Ascending aorta (tissue), 2 donors: Measurements from ENCODE around the gene LRSAM1. TPM values are rescaled to one million over a fixed set of nuclear protein-coding genes. Genes with fewer than 3 reads are reported as not detected.

ENCODE experiments used
- DNase-seq, 2 donors: peaks; one replicate each; pipeline ENCODE4 v3.0.0-alpha.2; 2019; ENCODE audit warnings: low spot score in 2 of 2
- H3K27ac ChIP-seq, 2 donors: fragments of 200-600 bp; sonication (generic); one replicate each; pipeline ENCODE4 v1.5.1; 2016 to 2017; ENCODE audit warnings: mild to moderate bottlenecking in 1 of 2
- H3K27me3 ChIP-seq: fragments of 200-600 bp; sonication (generic); one replicate; pipeline ENCODE4 v1.5.1; 2017
- H3K36me3 ChIP-seq, 2 donors: fragments of 200-600 bp; sonication (generic); one replicate each; pipeline ENCODE4 v1.5.1; 2016
- H3K4me1 ChIP-seq, 2 donors: fragments of 200-600 bp; sonication (generic); one replicate each; pipeline ENCODE4 v1.5.1; 2016 to 2017; ENCODE audit warnings: mild to moderate bottlenecking in 1 of 2
- H3K4me3 ChIP-seq, 2 donors: fragments of 200-600 bp; sonication (generic); one replicate each; pipeline ENCODE4 v1.5.1; 2016 to 2017; ENCODE audit warnings: mild to moderate bottlenecking in 1 of 2
- H3K9me3 ChIP-seq, 2 donors: fragments of 200-600 bp; sonication (generic); one replicate each; pipeline ENCODE4 v1.5.1; 2016
- intact Hi-C: fragments of 100-400 bp; cut with DNase I; formaldehyde crosslinking; loops from one replicate; pipeline ENCODE4 v1.15.1; 2023
- total RNA-seq: library from RNA; depleted of rRNA; stranded (reverse); fragments of >200 nt; gene quantifications from one replicate; pipeline ENCODE4 v1.1.0, GENCODE V29; 2016
- TF ChIP-seq, protein P1 (sequence below), 3 experiments: fragments of 200-600 bp in 2 of 3; fragments of 450-650 bp in 1 of 3; sonication (generic) in 2 of 3; IDR thresholded peaks; one replicate each; pipeline ENCODE4 v1.5.1; 2016 to 2019; ENCODE audit warnings: antibody characterized with exemption in 3 of 3, mild to moderate bottlenecking in 1 of 3, moderate library complexity in 1 of 3

Gene LRSAM1
- total RNA-seq, 1 donor from 2014 or later: 22.8 TPM

GRCh38 chr9:127474592-127474991, 23.3 kb downstream of the LRSAM1 start:
- DNase-seq: no peak
- no peaks in the 10 kb centered on the region for H3K27me3 ChIP-seq
- intact Hi-C loops: no loop called here
- H3K4me3 ChIP-seq: no peak overlapping the region
- TF ChIP-seq, protein P1, sequence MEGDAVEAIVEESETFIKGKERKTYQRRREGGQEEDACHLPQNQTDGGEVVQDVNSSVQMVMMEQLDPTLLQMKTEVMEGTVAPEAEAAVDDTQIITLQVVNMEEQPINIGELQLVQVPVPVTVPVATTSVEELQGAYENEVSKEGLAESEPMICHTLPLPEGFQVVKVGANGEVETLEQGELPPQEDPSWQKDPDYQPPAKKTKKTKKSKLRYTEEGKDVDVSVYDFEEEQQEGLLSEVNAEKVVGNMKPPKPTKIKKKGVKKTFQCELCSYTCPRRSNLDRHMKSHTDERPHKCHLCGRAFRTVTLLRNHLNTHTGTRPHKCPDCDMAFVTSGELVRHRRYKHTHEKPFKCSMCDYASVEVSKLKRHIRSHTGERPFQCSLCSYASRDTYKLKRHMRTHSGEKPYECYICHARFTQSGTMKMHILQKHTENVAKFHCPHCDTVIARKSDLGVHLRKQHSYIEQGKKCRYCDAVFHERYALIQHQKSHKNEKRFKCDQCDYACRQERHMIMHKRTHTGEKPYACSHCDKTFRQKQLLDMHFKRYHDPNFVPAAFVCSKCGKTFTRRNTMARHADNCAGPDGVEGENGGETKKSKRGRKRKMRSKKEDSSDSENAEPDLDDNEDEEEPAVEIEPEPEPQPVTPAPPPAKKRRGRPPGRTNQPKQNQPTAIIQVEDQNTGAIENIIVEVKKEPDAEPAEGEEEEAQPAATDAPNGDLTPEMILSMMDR (IDR thresholded peaks at IDR 0.05): no peak
- no peak overlapping the region for H3K27ac ChIP-seq
- H3K9me3 ChIP-seq: no peaks in the 10 kb centered on the region
- no peaks in the 10 kb centered on the region for H3K4me1 ChIP-seq
- H3K36me3 ChIP-seq: peaks cover 55 to 74% of the 10 kb centered on the region in 2 donors

DNA sequence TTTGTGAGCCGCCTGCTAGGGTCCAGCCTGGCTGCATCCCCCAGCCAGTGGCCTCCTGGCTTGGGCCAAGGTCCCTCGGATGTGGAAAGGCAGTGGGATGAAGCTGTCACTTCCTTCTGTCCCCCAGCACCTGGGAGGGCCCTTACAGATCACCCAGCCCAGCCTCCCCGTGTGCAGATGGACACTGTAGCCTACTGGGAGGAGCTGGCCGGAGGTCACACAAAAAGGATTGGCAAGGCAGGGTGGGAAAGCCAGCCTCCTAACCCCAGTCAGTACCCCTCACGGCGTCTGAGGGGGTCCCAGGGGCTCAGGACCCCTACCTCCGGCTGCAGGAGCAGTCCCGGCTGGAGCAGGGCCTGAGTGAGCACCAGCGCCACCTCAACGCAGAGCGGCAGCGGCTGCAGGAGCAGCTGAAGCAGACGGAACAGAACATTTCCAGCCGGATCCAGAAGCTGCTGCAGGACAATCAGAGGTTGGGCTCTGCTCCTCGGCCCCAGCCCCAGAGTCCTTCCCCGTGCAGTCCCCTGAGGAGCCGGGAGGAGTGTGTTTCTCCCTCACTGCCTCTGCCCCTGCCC, 28.3 kb downstream of the LRSAM1 start:
- no peak for DNase-seq
- Histone ChIP-seq H3K4me1 (no peaks in the 10 kb centered on the region), H3K9me3 (no peaks in the 10 kb centered on the region), H3K27me3 (no peaks in the 10 kb centered on the region), H3K4me3 (no peak overlapping the region), H3K36me3 (peaks cover 57 to 82% of the 10 kb centered on the region in 2 donors), H3K27ac (no peak overlapping the region)
- intact Hi-C loops: no loop called here
- TF ChIP-seq, protein P1 (IDR thresholded peaks at IDR 0.05): no peak

GRCh38 chr9:127482662-127483061, 31.4 kb downstream of the LRSAM1 start:
- intact Hi-C loops: no loop called here
- H3K9me3 ChIP-seq: no peaks in the 10 kb centered on the region
- no peak overlapping the region for H3K27ac ChIP-seq
- no peak overlapping the region for H3K4me3 ChIP-seq
- TF ChIP-seq, protein P1 (IDR thresholded peaks at IDR 0.05): no peak
- DNase-seq: no peak
- peaks cover 66 to 86% of the 10 kb centered on the region in 2 donors for H3K36me3 ChIP-seq
- H3K27me3 ChIP-seq: no peaks in the 10 kb centered on the region
- no peaks in the 10 kb centered on the region for H3K4me1 ChIP-seq

DNA sequence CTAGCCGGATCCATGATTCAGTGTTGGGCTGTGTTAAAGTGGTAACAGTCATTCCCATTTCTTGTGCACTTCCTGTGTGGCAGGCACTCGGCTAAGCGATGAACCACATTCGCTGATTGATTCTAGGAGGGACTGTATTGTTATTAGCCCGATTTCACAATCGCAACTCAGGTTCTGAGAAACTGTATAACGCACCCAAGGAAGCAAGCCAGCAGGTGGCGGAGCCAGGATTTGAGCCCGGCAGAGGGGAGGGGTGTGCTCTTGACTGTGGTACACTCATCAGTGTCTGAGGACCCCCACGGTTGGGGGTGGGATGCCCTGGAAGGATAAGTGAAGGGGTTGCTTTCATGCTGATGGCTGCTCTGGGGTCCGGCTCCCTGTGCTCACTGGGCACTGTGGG, 34.7 kb downstream of the LRSAM1 start:
- H3K9me3 ChIP-seq: no peaks in the 10 kb centered on the region
- no peaks in the 10 kb centered on the region for H3K27me3 ChIP-seq
- TF ChIP-seq, protein P1 (IDR thresholded peaks at IDR 0.05): no peak
- H3K36me3 ChIP-seq: peaks cover 51 to 87% of the 10 kb centered on the region in 2 donors
- intact Hi-C loops: no loop called here
- H3K4me3 ChIP-seq: no peak overlapping the region
- no peak for DNase-seq
- no peaks in the 10 kb centered on the region for H3K4me1 ChIP-seq
- no peak overlapping the region for H3K27ac ChIP-seq

DNA sequence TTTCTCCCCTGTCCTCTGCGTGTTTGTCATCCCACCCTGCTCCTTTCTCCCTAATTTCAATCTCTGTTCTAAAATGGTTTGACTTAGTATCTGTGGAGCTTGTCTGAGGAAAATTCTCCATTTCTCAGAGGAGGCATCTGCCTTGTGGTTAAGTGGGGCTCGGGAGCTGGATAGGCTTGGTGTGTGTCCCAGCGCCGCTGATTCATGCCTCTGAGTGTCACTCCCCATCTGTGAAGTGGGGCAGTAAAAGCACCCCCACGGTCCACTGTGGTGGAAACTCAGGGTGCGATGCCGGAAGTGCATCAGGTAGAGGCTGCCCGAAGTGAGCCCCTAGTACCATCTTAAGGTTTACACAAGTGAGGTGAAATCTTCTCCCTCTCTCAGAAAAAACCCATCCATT, 37.6 kb downstream of the LRSAM1 start:
- H3K4me3 ChIP-seq: no peak overlapping the region
- no peaks in the 10 kb centered on the region for H3K4me1 ChIP-seq
- no peaks in the 10 kb centered on the region for H3K9me3 ChIP-seq
- no peaks in the 10 kb centered on the region for H3K27me3 ChIP-seq
- TF ChIP-seq, protein P1 (IDR thresholded peaks at IDR 0.05): no peak
- H3K27ac ChIP-seq: no peak overlapping the region
- DNase-seq: no peak
- peaks cover 65 to 96% of the 10 kb centered on the region in 2 donors for H3K36me3 ChIP-seq
- intact Hi-C loops: no loop called here
